Activated CD8-positive, alpha-beta T cell treated with anti-CD3 and anti-CD28 coated beads for 36 hours (primary cell): ENCODE results near the gene HHATL. TPM values are rescaled to one million over a fixed set of nuclear protein-coding genes. Genes with fewer than 3 reads are reported as not detected.

Source experiments
- ATAC-seq: fragments of 200-7000 bp; cut with Tn5 transposase; one replicate; pipeline ENCODE4 v1.10.0; 2021; ENCODE audit warnings: mild to moderate bottlenecking, moderate library complexity
- CTCF ChIA-PET: fragments of 350-600 bp; sonication (Branson Sonifier 250); formaldehyde crosslinking; loops from one replicate; lab custom pipeline; 2021; ENCODE audit warnings: antibody characterized with exemption; lab: Charles Lee
- POLR2A ChIA-PET: fragments of 350-600 bp; sonication (Branson Sonifier 250); formaldehyde crosslinking; loops from one replicate; lab custom pipeline; 2021; ENCODE audit warnings: antibody characterized with exemption; lab: Charles Lee
- DNase-seq: peaks from one replicate; pipeline ENCODE4 v3.0.0-alpha.2; 2020
- H3K27ac Mint-ChIP-seq: one replicate; pipeline ENCODE4 v1.8.0; 2021; ENCODE audit warnings: mild to moderate bottlenecking, mixed read lengths
- H3K27me3 Mint-ChIP-seq: one replicate; pipeline ENCODE4 v1.8.0; 2021; ENCODE audit warnings: mixed read lengths
- H3K36me3 Mint-ChIP-seq: one replicate; pipeline ENCODE4 v1.8.0; 2021; ENCODE audit warnings: low read depth, mixed read lengths
- H3K4me1 Mint-ChIP-seq: one replicate; pipeline ENCODE4 v1.8.0; 2021; ENCODE audit warnings: low read depth, mixed read lengths
- H3K4me3 Mint-ChIP-seq: one replicate; pipeline ENCODE4 v1.8.0; 2021; ENCODE audit warnings: mild to moderate bottlenecking, moderate library complexity, mixed read lengths
- H3K9me3 Mint-ChIP-seq: one replicate; pipeline ENCODE4 v1.8.0; 2021; ENCODE audit warnings: mixed read lengths
- intact Hi-C: fragments of 100-400 bp; cut with micrococcal nuclease; formaldehyde crosslinking; loops from one replicate; pipeline ENCODE4 v1.10.0; 2022
- total RNA-seq, 2 experiments: library from RNA; stranded (reverse); gene quantifications; one replicate each; pipeline ENCODE4 v1.2.3, GENCODE V29; 2021
- TF ChIP-seq, protein P1 (sequence below): fragments of 200-600 bp; IDR thresholded peaks from one replicate; pipeline ENCODE4 v1.8.0; 2022; ENCODE audit warnings: antibody characterized with exemption, mild to moderate bottlenecking

The HHATL gene
- total RNA-seq, 2 experiments from 2014 or later: not detected

DNA sequence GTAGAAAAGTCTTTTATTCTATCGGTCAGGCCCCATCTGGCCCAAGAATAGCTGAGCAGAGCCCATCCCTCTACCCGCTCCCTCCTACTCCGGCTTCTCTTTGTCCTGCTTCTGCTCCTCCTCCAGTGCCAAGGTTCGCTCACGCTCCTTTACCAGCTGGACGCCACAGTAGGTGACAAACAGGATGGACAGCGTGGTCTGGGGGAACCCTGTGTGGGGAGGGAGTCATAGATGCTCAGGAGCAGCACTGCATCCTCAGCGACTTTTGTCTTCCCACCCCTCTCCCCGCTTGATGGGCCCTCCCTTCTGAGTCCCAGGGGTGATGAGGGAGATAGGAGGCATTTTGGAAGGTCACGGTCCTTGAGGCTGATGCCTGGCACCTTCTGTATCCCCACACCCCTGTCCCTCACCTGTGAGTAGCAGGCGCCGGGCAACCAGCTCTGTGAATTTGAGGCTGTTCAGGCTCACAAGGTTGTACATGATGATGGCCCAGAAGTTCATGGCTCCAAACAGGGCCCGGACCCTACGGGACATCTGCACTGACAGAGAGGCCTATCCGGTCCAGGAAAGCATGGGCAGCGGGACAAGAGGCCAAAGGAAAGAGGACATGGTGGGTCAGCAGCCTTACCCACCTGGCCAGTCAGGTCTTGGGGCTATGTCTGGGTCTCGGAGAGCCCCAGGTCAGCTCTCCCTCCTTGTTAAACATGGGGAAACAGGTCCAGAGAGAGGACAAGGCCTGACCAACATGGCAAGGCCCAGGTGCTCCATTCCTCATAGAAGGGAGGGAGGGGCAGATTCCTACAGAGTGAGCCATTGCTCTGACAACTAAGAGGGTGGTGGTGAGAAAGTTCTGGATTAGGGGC is 9.7 kb downstream of the HHATL start:
- ChIA-PET POLR2A (no interaction called here), CTCF (no interaction called here)
- H3K27me3 Mint-ChIP-seq: no peaks in the 10 kb centered on the region
- H3K36me3 Mint-ChIP-seq: no peaks in the 10 kb centered on the region
- H3K4me1 Mint-ChIP-seq: no peaks in the 10 kb centered on the region
- TF ChIP-seq, protein P1, sequence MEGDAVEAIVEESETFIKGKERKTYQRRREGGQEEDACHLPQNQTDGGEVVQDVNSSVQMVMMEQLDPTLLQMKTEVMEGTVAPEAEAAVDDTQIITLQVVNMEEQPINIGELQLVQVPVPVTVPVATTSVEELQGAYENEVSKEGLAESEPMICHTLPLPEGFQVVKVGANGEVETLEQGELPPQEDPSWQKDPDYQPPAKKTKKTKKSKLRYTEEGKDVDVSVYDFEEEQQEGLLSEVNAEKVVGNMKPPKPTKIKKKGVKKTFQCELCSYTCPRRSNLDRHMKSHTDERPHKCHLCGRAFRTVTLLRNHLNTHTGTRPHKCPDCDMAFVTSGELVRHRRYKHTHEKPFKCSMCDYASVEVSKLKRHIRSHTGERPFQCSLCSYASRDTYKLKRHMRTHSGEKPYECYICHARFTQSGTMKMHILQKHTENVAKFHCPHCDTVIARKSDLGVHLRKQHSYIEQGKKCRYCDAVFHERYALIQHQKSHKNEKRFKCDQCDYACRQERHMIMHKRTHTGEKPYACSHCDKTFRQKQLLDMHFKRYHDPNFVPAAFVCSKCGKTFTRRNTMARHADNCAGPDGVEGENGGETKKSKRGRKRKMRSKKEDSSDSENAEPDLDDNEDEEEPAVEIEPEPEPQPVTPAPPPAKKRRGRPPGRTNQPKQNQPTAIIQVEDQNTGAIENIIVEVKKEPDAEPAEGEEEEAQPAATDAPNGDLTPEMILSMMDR: no peak
- no peak for ATAC-seq
- no peak for DNase-seq
- no peak overlapping the region for H3K4me3 Mint-ChIP-seq
- H3K27ac Mint-ChIP-seq: no peak overlapping the region
- intact Hi-C loops: no loop called here
- no peaks in the 10 kb centered on the region for H3K9me3 Mint-ChIP-seq

DNA sequence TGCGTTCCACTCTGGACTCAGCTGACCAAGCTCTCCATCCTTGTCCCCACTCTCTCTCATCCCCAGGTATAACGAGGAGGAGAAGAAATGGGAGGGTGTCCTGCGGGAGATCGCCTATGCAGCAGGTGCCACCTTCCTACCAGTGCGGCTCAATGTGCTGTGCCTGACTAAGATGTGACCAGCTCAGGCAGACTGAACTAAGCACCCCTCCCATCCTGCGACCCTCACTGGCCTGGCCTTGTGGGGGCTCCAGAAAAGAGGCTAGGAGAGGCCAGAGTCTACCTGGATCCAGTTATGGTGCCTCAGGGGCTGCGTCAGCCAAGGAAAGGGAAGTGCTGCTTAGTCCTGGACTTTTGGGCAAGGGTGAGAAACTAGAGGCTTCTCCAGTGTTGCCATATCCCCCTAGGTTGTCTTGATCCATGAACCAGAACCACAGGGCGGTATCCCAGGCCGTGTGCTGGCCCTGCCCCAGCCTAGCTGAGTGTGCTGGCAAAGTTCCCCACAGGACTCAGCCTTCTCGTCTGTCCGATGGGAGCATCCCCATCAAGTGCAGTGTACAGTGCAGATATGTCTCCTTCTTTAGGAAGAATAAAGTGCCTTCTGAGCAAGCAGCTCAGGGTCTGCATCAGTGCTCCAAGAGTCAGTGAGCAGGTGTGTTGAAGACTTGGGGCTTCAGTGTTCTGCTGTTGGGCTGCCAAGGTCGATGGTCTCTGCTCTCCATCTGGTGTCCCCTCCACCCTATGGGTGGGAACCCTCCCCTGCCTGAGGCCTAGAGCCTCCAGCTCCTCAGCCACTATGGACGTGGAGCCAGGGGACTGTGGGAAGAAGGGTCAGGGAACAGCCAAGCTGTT is 10.6 kb downstream of the HHATL start:
- Mint-ChIP-seq H3K27ac (no peak overlapping the region), H3K9me3 (no peaks in the 10 kb centered on the region), H3K4me3 (no peak overlapping the region), H3K4me1 (no peaks in the 10 kb centered on the region), H3K36me3 (no peaks in the 10 kb centered on the region), H3K27me3 (no peaks in the 10 kb centered on the region)
- ChIA-PET CTCF (no interaction called here), POLR2A (no interaction called here)
- ATAC-seq (no peak), DNase-seq (no peak)
- intact Hi-C loops: no loop called here
- TF ChIP-seq, protein P1: no peak

DNA sequence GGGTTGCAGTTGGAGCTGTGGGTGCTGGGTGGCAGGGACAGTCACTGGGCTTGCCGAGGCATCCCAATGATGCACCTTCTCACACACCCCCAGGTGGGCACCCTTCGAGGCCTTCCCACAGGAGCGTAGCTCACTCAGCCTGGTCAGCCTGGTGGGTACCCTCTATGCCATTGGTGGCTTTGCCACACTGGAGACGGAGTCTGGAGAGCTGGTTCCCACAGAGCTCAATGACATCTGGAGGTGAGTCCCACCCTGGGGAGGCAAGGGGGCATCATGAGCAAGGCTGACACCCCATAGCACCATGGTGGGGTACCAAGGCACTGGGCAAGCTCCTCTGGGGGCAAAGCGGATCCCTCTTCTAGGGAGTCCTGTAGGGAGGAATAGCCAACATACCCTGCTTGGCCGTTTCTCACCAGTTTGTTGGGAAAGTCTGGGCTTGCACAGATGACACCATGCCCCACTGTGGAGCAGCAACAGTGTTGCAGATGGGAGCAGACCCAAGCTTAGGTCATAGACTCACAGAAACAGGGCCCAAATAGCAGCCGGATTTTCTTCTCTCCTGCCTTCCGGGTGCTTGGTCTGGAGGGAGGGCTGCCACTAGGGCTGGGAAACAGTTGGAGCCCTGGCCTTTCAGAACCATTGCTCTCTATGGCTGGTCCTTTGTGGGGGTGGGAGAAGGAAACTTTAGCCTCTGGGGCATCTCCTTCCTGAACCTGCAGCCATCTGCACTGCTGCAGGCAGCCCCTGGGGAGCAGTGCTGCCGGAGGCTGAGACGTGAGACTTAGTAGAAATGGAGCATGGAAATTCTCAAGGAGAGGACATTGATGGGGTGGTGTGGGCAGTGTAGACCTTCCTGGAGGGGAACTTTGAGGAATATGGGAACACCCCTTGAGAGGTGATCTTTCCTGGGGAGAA is 11.6 kb downstream of the HHATL start:
- ChIA-PET CTCF (no interaction called here), POLR2A (no interaction called here)
- TF ChIP-seq, protein P1: no peak
- no peaks in the 10 kb centered on the region for H3K4me1 Mint-ChIP-seq
- no peak overlapping the region for H3K27ac Mint-ChIP-seq
- no peaks in the 10 kb centered on the region for H3K36me3 Mint-ChIP-seq
- H3K9me3 Mint-ChIP-seq: no peaks in the 10 kb centered on the region
- no peak for ATAC-seq
- DNase-seq: no peak
- no peaks in the 10 kb centered on the region for H3K27me3 Mint-ChIP-seq
- intact Hi-C loops: no loop called here
- H3K4me3 Mint-ChIP-seq: no peak overlapping the region

DNA sequence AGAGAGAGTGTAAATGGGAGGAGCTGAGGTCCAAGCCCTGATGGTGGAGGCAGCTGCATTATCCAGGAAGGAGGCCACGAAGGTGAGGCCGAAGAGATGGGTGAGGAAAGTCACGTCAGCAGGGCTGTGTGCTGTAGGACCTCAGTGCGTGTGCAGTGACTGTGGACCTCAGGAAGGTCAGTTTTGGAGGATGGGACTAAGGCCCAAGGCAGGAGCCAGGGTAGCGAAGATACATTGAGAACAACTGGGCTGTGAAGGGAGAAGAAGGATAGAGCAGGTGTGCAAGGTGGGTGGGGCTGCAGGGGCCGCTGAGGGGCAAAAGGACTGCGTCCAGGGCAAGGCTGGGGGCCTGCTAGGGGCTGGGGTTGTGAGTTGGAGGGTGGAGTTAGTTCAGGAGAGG is 12.4 kb downstream of the HHATL start:
- Mint-ChIP-seq H3K36me3 (no peaks in the 10 kb centered on the region), H3K4me3 (no peak overlapping the region), H3K27me3 (peaks cover 3% of the 10 kb centered on the region), H3K4me1 (no peaks in the 10 kb centered on the region), H3K27ac (no peak overlapping the region), H3K9me3 (no peaks in the 10 kb centered on the region)
- POLR2A ChIA-PET: no interaction called here
- ATAC-seq: no peak
- intact Hi-C loops: no loop called here
- CTCF ChIA-PET: no interaction called here
- DNase-seq: no peak
- TF ChIP-seq, protein P1: no peak
